ENCODE measurements around the gene MLC1.
A peak's percentile ranks its signal among the peaks of the same experiment; 100 is the strongest.

The MLC1 gene

GRCh38 chr22:50105208-50106100 lies 20.2 kb upstream of the MLC1 start:
- TF ChIP-seq ZNF384 (IDR thresholded peaks at IDR 0.05) (no peak), FOXM1 (IDR thresholded peaks at IDR 0.05; ENCODE audit: borderline replicate concordance) (no peak), BHLHE40 (IDR thresholded peaks at IDR 0.05; ENCODE audit: borderline replicate concordance) (no peak), CTBP1 (IDR thresholded peaks at IDR 0.05; ENCODE audit: borderline replicate concordance) (no peak), FOXK2 (IDR thresholded peaks at IDR 0.05) (no peak), ARNT (IDR thresholded peaks at IDR 0.05) (no peak), SP1 (IDR thresholded peaks at IDR 0.05) (no peak), LEF1 (IDR thresholded peaks at IDR 0.05; ENCODE audit: borderline replicate concordance) (no peak), NFRKB (IDR thresholded peaks at IDR 0.05) (no peak), SUZ12 (IDR thresholded peaks at IDR 0.05) (no peak), HDGF (IDR thresholded peaks at IDR 0.05; ENCODE audit: borderline replicate concordance) (no peak), FOXA1 (IDR thresholded peaks at IDR 0.05) (no peak), L3MBTL2 (conservative IDR thresholded peaks at IDR 0.05) (no peak), TARDBP (IDR thresholded peaks at IDR 0.05) (no peak), ELF4 (IDR thresholded peaks at IDR 0.05) (no peak)
- TF ChIP-seq, protein P1, sequence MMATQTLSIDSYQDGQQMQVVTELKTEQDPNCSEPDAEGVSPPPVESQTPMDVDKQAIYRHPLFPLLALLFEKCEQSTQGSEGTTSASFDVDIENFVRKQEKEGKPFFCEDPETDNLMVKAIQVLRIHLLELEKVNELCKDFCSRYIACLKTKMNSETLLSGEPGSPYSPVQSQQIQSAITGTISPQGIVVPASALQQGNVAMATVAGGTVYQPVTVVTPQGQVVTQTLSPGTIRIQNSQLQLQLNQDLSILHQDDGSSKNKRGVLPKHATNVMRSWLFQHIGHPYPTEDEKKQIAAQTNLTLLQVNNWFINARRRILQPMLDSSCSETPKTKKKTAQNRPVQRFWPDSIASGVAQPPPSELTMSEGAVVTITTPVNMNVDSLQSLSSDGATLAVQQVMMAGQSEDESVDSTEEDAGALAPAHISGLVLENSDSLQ (IDR thresholded peaks at IDR 0.05) = no peak
- ChIA-PET POLR2A (interaction anchor here (1.9 kb wide), 1 partner anchor 20 kb away, joined by 8 read pairs; the partner anchor contains the start of gene MLC1), CTCF (interaction anchor here (0.6 to 1.3 kb wide), 2 partner anchors 55 to 75 kb away, joined by 4 read pairs; no protein-coding TSS in a partner anchor)
- peak; percentile 20 for DNase-seq (ENCODE audit: extremely low spot score)

- DNase-seq (ENCODE audit: extremely low spot score) = peak; percentile 6
- POLR2A ChIA-PET = interaction anchor here (1.9 kb wide), 1 partner anchor 19 kb away, joined by 8 read pairs; the partner anchor contains the start of gene MLC1
- CTCF ChIA-PET = no interaction called here
- TF ChIP-seq SUZ12 (IDR thresholded peaks at IDR 0.05) (no peak), FOXA1 (IDR thresholded peaks at IDR 0.05) (no peak), CTBP1 (IDR thresholded peaks at IDR 0.05; ENCODE audit: borderline replicate concordance) (no peak), L3MBTL2 (conservative IDR thresholded peaks at IDR 0.05) (no peak), FOXK2 (IDR thresholded peaks at IDR 0.05) (no peak), HDGF (IDR thresholded peaks at IDR 0.05; ENCODE audit: borderline replicate concordance) (no peak), TARDBP (IDR thresholded peaks at IDR 0.05) (no peak), LEF1 (IDR thresholded peaks at IDR 0.05; ENCODE audit: borderline replicate concordance) (no peak), ELF4 (IDR thresholded peaks at IDR 0.05) (no peak), SP1 (IDR thresholded peaks at IDR 0.05) (no peak)
These were observed 18.9 kb upstream of the MLC1 start for GRCh38 chr22:50104141-50104544.

- no peak for TF ChIP-seq NFRKB (IDR thresholded peaks at IDR 0.05)
- TF ChIP-seq BHLHE40 (IDR thresholded peaks at IDR 0.05; ENCODE audit: borderline replicate concordance) = no peak
- TF ChIP-seq L3MBTL2 (conservative IDR thresholded peaks at IDR 0.05) = peak; percentile 51
- no peak for TF ChIP-seq FOXK2 (IDR thresholded peaks at IDR 0.05)
- TF ChIP-seq ZNF384 (IDR thresholded peaks at IDR 0.05) = no peak
- no peak for TF ChIP-seq SUZ12 (IDR thresholded peaks at IDR 0.05)
- DNase-seq (ENCODE audit: extremely low spot score) = peak; percentile 16
- POLR2A ChIA-PET = no interaction called here
- CTCF ChIA-PET = no interaction called here
These were observed 17.7 kb upstream of the MLC1 start for GRCh38 chr22:50102946-50103345.

DNA sequence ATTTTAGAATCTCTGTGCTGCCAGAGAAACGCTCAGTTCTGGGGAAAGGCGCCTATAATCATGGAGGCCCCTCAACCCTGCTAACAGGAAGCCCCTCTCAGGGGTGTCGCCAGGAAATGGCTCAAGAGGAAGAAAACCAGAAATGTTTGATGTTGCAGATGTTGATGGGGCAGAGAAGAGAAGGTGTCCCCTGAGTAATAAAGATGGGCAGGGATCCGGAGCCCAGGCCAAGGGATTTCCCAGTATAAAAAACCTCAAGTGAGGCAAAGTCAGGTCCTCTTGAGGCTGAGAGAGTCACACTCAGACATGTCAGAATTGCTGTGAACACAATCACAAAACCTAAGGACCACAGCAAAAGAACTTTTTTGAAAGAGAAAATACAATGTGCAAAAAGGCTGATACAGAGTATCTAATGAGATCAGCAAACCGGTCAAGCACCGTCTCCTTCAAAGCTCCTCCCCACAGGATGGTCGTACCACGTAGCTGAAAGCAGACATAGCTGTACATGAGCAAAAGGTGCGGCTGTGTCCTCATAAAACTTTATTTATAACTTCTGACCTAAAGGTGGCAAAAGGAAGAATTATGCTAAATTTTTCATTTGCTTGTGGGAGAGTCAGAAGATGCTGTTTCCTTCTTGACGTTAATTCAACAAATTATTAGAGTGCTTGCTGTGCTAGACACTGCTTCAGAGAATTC lies 16.8 kb upstream of the MLC1 start:
- TF ChIP-seq ZNF384 (IDR thresholded peaks at IDR 0.05) = no peak
- no peak for TF ChIP-seq L3MBTL2 (conservative IDR thresholded peaks at IDR 0.05)
- no peak for TF ChIP-seq FOXM1 (IDR thresholded peaks at IDR 0.05; ENCODE audit: borderline replicate concordance)
- TF ChIP-seq HDGF (IDR thresholded peaks at IDR 0.05; ENCODE audit: borderline replicate concordance) = no peak
- TF ChIP-seq CTBP1 (IDR thresholded peaks at IDR 0.05; ENCODE audit: borderline replicate concordance) = no peak
- TF ChIP-seq BHLHE40 (IDR thresholded peaks at IDR 0.05; ENCODE audit: borderline replicate concordance) = no peak
- TF ChIP-seq SUZ12 (IDR thresholded peaks at IDR 0.05) = no peak
- no peak for TF ChIP-seq LEF1 (IDR thresholded peaks at IDR 0.05; ENCODE audit: borderline replicate concordance)
- no peak for TF ChIP-seq ELF4 (IDR thresholded peaks at IDR 0.05)
- TF ChIP-seq TARDBP (IDR thresholded peaks at IDR 0.05) = no peak
- TF ChIP-seq, protein P1 (IDR thresholded peaks at IDR 0.05) = no peak
- no peak for TF ChIP-seq FOXK2 (IDR thresholded peaks at IDR 0.05)
- TF ChIP-seq NFRKB (IDR thresholded peaks at IDR 0.05) = no peak
- no peak for DNase-seq (ENCODE audit: extremely low spot score)
- ChIA-PET CTCF (no interaction called here), POLR2A (no interaction called here)

- CTCF ChIA-PET = no interaction called here
- TF ChIP-seq TARDBP (IDR thresholded peaks at IDR 0.05) (no peak), FOXM1 (IDR thresholded peaks at IDR 0.05; ENCODE audit: borderline replicate concordance) (no peak), ELF4 (IDR thresholded peaks at IDR 0.05) (no peak), LEF1 (IDR thresholded peaks at IDR 0.05; ENCODE audit: borderline replicate concordance) (no peak), BHLHE40 (IDR thresholded peaks at IDR 0.05; ENCODE audit: borderline replicate concordance) (no peak), FOXK2 (IDR thresholded peaks at IDR 0.05) (no peak), L3MBTL2 (conservative IDR thresholded peaks at IDR 0.05) (no peak), SP1 (IDR thresholded peaks at IDR 0.05) (no peak), ZNF384 (IDR thresholded peaks at IDR 0.05) (no peak)
- TF ChIP-seq, protein P1 (IDR thresholded peaks at IDR 0.05) = no peak
- POLR2A ChIA-PET = no interaction called here
These were observed 12.8 kb upstream of the MLC1 start for GRCh38 chr22:50098052-50098451.

More at GRCh38 chr22:50098052-50098451, 12.8 kb upstream of the MLC1 start:
- DNase-seq (ENCODE audit: extremely low spot score) = no peak
